Stomach (tissue), 4 donors: ENCODE measurements around the gene WDR18.

Source experiments
- POLR2A ChIP-seq, 4 donors: fragments of 450-650 bp; IDR thresholded peaks; one replicate each; pipeline ENCODE4 v1.6.1; 2016; ENCODE audit warnings: antibody characterized with exemption in 4 of 4, control low read depth in 2 of 4, mild to moderate bottlenecking in 1 of 4, moderate library complexity in 1 of 4
- TF ChIP-seq, protein P1 (sequence below), 7 experiments: fragments of 450-650 bp in 4 of 7; fragments of 200-600 bp in 3 of 7; sonication (generic) in 3 of 7; IDR thresholded peaks; one replicate each; pipeline ENCODE4 v1.5.1; 2016 to 2019; ENCODE audit warnings: antibody characterized with exemption in 7 of 7, control low read depth in 2 of 7, mild to moderate bottlenecking in 1 of 7

DNA sequence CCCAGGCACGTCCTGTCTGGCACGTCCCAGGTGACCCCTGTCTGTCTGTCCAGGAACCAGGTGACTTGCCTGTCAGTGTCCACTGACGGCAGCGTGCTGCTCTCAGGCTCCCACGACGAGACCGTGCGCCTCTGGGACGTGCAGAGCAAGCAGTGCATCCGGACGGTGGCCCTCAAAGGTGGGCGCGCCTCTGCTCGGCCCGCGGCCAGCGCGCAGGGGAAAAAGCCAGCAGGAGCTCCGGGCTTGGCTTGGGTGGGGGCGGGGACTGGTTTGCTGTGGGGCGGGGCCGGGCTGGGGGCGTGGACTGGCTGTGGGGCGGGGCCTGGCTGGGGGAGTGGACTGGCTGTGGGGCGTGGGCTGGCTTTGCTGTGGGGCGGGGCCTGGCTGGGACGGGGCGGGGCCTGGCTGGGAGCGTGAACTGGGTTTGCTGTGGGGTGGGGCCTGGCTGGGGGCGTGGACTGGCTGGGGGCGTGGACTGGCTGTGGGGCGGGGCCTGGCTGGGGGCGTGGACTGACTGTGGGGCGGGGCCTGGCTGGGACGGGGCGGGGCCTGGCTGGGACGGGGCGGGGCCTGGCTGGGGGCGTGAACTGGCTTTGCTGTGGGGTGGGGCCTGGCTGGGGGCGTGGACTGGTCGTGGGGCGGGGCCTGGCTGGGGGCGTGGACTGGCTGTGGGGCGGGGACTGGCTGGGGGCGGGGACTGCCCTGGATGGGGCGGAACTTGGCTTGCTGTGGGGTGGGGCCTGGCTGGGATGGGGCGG lies 7.2 kb downstream of the WDR18 start:
- TF ChIP-seq, protein P1, sequence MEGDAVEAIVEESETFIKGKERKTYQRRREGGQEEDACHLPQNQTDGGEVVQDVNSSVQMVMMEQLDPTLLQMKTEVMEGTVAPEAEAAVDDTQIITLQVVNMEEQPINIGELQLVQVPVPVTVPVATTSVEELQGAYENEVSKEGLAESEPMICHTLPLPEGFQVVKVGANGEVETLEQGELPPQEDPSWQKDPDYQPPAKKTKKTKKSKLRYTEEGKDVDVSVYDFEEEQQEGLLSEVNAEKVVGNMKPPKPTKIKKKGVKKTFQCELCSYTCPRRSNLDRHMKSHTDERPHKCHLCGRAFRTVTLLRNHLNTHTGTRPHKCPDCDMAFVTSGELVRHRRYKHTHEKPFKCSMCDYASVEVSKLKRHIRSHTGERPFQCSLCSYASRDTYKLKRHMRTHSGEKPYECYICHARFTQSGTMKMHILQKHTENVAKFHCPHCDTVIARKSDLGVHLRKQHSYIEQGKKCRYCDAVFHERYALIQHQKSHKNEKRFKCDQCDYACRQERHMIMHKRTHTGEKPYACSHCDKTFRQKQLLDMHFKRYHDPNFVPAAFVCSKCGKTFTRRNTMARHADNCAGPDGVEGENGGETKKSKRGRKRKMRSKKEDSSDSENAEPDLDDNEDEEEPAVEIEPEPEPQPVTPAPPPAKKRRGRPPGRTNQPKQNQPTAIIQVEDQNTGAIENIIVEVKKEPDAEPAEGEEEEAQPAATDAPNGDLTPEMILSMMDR (IDR thresholded peaks at IDR 0.05), result no peak
- no peak for TF ChIP-seq POLR2A (IDR thresholded peaks at IDR 0.05)
